AG09309 (cell line): ENCODE results near the gene LAPTM5.

ENCODE experiments used
- DNase-seq: peaks from one replicate; pipeline ENCODE4 v3.0.0-alpha.2; 2010; ENCODE audit warnings: low read depth
- H3K4me3 ChIP-seq: 2 replicates; pipeline ENCODE4 v1.5.1; 2011; ENCODE audit warnings: mild to moderate bottlenecking, low read depth, low read length, moderate library complexity; ENCODE audit not compliant: control insufficient read depth
- CTCF ChIP-seq: IDR thresholded peaks from 2 replicates; pipeline ENCODE4 v1.5.1; 2011; ENCODE audit warnings: mild to moderate bottlenecking, low read depth, low read length, inconsistent platforms; ENCODE audit not compliant: insufficient read depth, control insufficient read depth; ENCODE audit errors: missing control alignments

Gene LAPTM5

DNA sequence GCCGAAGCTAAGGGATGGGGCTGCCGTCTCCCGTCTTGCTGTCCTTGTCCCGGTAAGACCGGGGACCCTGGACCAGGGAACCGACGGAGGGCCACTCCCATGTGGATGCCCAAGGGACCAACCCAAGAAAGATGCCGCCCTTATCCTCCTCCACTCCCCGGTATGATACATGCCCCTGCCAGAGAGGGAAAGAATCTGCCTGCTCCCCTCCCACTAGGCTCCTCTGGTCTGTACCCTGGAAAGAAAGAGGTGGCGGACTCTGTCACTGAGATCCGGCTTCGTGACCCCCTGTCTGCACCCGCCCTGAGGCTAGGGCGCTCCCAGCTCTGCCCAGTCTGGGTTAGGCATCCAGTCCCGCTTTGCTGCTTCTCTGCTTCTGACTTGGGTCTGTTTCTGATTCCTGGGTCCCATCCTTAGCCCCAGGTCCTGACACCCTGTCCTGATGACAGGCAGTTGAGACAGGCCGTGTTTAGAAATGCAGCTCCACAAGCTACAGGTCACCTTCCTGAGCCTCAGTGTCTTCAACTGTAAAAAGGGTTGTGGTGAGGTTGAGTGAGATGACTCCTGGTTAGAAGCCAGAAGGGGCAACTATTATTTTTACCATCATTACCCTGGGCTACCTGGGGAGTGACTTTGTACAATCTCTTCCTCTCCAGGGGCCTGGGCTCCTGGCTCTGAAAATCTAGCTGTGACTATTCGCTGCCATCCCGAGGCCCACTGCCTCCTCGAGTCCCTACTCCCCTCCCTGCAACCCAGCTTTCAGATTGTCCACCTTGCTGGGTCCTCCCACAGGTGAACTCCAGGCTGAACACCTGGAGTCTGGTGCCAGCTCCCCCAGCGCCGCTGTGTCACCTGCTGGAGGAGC lies 37.9 kb downstream of the LAPTM5 start:
- no peak for TF ChIP-seq CTCF
- peak overlapping the region; percentile 71 for H3K4me3 ChIP-seq
- no peak for DNase-seq

GRCh38 chr1:30718636-30719405 lies 38.8 kb downstream of the LAPTM5 start:
- DNase-seq, result peak; percentile 93
- H3K4me3 ChIP-seq, result peak overlapping the region; percentile 71
- peak; percentile 90 for TF ChIP-seq CTCF

DNA sequence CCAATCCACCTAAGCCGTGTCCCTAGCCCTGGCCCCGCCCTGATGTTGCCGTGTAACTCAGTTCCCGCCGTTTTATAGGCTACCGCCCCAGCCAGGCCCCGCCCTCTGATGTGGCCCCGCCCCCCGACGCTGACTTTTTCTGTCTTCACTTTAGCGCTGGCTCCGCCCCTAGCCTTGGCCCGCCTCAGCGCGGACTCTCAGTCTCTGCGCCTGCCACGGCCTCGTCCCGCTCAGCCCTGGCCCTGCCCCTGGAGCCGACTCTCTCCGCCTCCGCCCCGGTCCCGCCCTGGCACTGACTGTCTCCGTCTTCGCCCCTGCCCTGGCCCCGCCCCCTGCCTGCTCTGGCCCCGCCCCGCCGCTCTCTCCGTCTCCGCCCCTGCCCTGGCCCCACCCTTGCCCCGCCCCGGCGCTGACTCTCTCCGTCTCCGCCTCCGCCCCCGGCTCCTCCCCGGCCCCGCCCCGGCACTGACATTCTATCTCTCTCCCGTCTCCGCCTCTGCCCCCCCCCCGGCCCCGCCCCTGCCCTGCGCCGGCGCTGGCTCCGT lies 39.4 kb downstream of the LAPTM5 start:
- H3K4me3 ChIP-seq, result peak overlapping the region; percentile 36
- no peak for TF ChIP-seq CTCF
- peak; percentile 71 for DNase-seq

- no peak for TF ChIP-seq CTCF
These were observed 40.9 kb downstream of the LAPTM5 start for GRCh38 chr1:30716646-30717045.

DNA sequence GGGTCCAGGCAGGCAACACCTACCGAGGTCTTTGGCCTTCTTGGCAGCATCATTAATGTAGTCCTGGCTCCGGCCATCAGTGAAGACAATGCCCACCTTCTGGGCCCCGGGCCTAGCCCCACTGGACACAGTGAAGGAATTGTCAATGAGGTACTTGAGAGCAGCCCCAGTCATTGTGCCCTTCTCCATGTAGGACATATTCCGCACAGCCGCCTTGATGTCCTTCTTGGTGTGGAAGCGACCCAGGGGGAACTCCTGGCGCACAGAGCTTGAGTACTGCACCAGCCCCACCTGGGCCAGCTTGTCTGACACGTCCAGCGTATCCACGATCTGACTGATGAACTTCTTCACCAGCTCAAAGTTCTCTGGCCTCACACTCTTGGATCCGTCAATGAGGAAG lies 41.7 kb downstream of the LAPTM5 start:
- H3K4me3 ChIP-seq, result no peak overlapping the region
- TF ChIP-seq CTCF, result no peak
- DNase-seq, result no peak

More at GRCh38 chr1:30716646-30717045, 40.9 kb downstream of the LAPTM5 start:
- no peak for DNase-seq
- no peak overlapping the region for H3K4me3 ChIP-seq

DNA sequence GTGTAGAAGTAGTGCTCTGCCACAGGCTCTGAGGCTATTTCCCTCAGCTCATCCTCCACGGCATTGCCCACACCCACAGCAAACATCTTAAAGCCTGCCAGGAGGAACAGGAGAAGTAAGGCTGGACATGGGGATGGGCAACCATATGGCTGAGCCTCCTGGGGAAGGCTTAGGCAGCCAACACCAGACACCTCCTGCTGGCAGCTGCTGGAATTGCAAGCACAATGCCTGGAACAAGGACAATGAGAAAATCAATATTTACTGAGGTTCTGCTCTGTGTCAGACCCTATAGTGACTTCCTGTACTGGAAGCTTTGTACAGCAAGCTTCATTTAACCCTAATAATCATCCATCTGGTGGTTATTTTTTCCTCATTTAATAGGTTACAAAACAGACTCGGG lies 42.4 kb downstream of the LAPTM5 start:
- DNase-seq, result no peak
- peak; percentile 45 for TF ChIP-seq CTCF
- H3K4me3 ChIP-seq, result no peak overlapping the region
